Smooth muscle cell (in vitro differentiated cells): Measurements from ENCODE around the gene NOL4L. TPM values are rescaled to one million over a fixed set of nuclear protein-coding genes. Genes with fewer than 3 reads are reported as not detected.

Experiments
- DNase-seq: peaks from one replicate; lab custom pipeline; 2025; ENCODE audit not compliant: unreplicated experiment; lab: John Stamatoyannopoulos, UW
- H2AFZ ChIP-seq: fragments of 200-600 bp; sonication (generic); 2 replicates; pipeline ENCODE4 v1.6.0; 2016; ENCODE audit warnings: antibody characterized with exemption, low read depth, mild to moderate bottlenecking
- H3F3A ChIP-seq: fragments of 200-600 bp; sonication (generic); 2 replicates; pipeline ENCODE4 v1.6.0; 2017; ENCODE audit warnings: antibody characterized with exemption, low read depth
- H3K27ac ChIP-seq: fragments of 200-600 bp; sonication (generic); 2 replicates; pipeline ENCODE4 v1.5.1; 2016; ENCODE audit warnings: low read depth, mild to moderate bottlenecking
- H3K27me3 ChIP-seq: fragments of 200-600 bp; sonication (generic); 2 replicates; pipeline ENCODE4 v1.6.1; 2016; ENCODE audit warnings: low read depth, mild to moderate bottlenecking
- H3K36me3 ChIP-seq: fragments of 200-600 bp; sonication (generic); 2 replicates; pipeline ENCODE4 v1.5.1; 2016; ENCODE audit warnings: low read depth
- H3K4me1 ChIP-seq: fragments of 200-600 bp; sonication (generic); 2 replicates; pipeline ENCODE4 v1.5.1; 2016; ENCODE audit warnings: low read depth
- H3K4me2 ChIP-seq: fragments of 200-600 bp; sonication (generic); 2 replicates; pipeline ENCODE4 v1.6.0; 2016; ENCODE audit warnings: mild to moderate bottlenecking
- H3K4me3 ChIP-seq: fragments of 200-600 bp; sonication (generic); 2 replicates; pipeline ENCODE4 v1.5.1; 2016; ENCODE audit warnings: mild to moderate bottlenecking
- H3K79me2 ChIP-seq: fragments of 200-600 bp; sonication (generic); 2 replicates; pipeline ENCODE4 v1.6.0; 2016; ENCODE audit warnings: low read depth, mild to moderate bottlenecking
- H3K9ac ChIP-seq: fragments of 200-600 bp; sonication (generic); 2 replicates; pipeline ENCODE4 v1.6.0; 2016; ENCODE audit warnings: low read depth
- H3K9me3 ChIP-seq: fragments of 200-600 bp; sonication (generic); replicated peaks from 2 replicates; pipeline ENCODE4 v1.5.1; 2016; ENCODE audit warnings: low read depth
- H4K20me1 ChIP-seq: fragments of 200-600 bp; sonication (generic); 2 replicates; pipeline ENCODE4 v1.6.0; 2016; ENCODE audit warnings: low read depth
- WGBS: methylation state at CpG from one replicate; pipeline ENCODE4 v1.1.7; 2016; ENCODE audit warnings: low lambda C conversion rate; 5-methylcytosine and 5-hydroxymethylcytosine counted together
- polyA plus RNA-seq: library from polyadenylated mRNA; unstranded; fragments of >200 nt; fragmentation: Nextera tagmentation; extraction: Ambion mirVana; gene quantifications from 2 replicates; pipeline ENCODE4 v1.2.1, GENCODE V29; 2016
- total RNA-seq: library from RNA; depleted of rRNA; stranded (reverse); fragments of >200 nt; gene quantifications from 2 replicates; pipeline ENCODE4 v1.2.3, GENCODE V29; 2014
- TF ChIP-seq, protein P1 (sequence below): fragments of 200-600 bp; sonication (generic); IDR thresholded peaks from 2 replicates; pipeline ENCODE4 v1.5.1; 2017; ENCODE audit warnings: borderline replicate concordance, mild to moderate bottlenecking, antibody characterized with exemption; ENCODE audit not compliant: insufficient read depth, poor library complexity, severe bottlenecking

Gene NOL4L
- total and polyA plus RNA-seq, 2 experiments from 2014 or later = 26.0 to 26.2 TPM

DNA sequence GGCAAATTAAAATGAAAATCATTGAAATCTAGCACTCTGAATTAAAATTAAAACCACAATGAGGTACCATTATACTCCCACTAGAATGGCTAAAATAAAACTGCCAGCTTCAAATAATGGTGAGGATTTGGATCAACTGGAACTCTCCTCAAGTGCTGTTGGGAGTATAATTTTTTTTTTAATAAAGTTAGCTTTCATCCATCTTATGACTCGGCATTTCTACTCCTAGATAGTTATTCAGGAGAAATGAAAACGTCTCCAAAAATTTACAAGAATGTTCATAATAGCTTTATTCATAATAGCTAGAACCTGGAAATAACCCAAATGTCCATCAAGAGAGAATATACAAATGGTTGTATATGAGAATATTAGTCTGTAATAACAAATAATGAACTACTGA is 163.8 kb downstream of the NOL4L start:
- H3K4me3 ChIP-seq = no peak overlapping the region
- H4K20me1 ChIP-seq = peaks cover 97% of the 10 kb centered on the region
- 58% methylated on average over 2 of the region's 2 CpGs for WGBS
- H3K9me3 ChIP-seq = no peaks in the 10 kb centered on the region
- no peak overlapping the region for H3K27ac ChIP-seq
- no peaks in the 10 kb centered on the region for H3K4me1 ChIP-seq
- no peaks in the 10 kb centered on the region for H3F3A ChIP-seq
- no peak overlapping the region for H2AFZ ChIP-seq
- H3K36me3 ChIP-seq = no peaks in the 10 kb centered on the region
- DNase-seq = no peak
- H3K79me2 ChIP-seq = peaks cover 94% of the 10 kb centered on the region
- no peak overlapping the region for H3K9ac ChIP-seq
- TF ChIP-seq, protein P1, sequence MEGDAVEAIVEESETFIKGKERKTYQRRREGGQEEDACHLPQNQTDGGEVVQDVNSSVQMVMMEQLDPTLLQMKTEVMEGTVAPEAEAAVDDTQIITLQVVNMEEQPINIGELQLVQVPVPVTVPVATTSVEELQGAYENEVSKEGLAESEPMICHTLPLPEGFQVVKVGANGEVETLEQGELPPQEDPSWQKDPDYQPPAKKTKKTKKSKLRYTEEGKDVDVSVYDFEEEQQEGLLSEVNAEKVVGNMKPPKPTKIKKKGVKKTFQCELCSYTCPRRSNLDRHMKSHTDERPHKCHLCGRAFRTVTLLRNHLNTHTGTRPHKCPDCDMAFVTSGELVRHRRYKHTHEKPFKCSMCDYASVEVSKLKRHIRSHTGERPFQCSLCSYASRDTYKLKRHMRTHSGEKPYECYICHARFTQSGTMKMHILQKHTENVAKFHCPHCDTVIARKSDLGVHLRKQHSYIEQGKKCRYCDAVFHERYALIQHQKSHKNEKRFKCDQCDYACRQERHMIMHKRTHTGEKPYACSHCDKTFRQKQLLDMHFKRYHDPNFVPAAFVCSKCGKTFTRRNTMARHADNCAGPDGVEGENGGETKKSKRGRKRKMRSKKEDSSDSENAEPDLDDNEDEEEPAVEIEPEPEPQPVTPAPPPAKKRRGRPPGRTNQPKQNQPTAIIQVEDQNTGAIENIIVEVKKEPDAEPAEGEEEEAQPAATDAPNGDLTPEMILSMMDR = no peak
- H3K4me2 ChIP-seq = no peak overlapping the region
- H3K27me3 ChIP-seq = no peaks in the 10 kb centered on the region

DNA sequence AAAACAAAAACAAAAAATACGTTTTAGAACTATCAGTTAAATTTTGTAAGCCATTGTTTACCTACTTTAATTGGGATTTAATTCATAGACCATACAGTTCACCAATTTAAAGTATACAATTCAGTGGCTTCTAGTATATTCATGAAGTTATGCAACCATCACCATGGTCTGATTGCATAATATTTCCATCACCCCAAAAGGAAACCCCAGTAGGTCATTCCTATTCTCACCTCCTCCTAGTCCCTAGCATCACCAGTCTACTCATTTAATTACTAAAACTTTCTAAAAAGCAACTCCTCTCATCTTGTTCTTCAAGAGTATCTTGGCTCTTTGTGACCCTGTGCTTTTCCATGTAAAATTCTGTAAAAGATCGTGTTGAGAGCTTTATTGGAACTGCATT is 166.8 kb downstream of the NOL4L start:
- Histone ChIP-seq H4K20me1 (peaks cover 97% of the 10 kb centered on the region), H3K9ac (no peak overlapping the region), H3K36me3 (no peaks in the 10 kb centered on the region), H2AFZ (no peak overlapping the region), H3K27me3 (no peaks in the 10 kb centered on the region), H3K27ac (no peak overlapping the region), H3F3A (peaks cover 4% of the 10 kb centered on the region), H3K9me3 (no peaks in the 10 kb centered on the region), H3K4me3 (no peak overlapping the region), H3K4me1 (no peaks in the 10 kb centered on the region), H3K4me2 (no peak overlapping the region), H3K79me2 (peaks cover 87% of the 10 kb centered on the region)
- DNase-seq = no peak
- TF ChIP-seq, protein P1 = no peak
- 95% methylated on average over 2 of the region's 2 CpGs for WGBS

- Histone ChIP-seq H3K9ac (no peak overlapping the region), H3K9me3 (no peaks in the 10 kb centered on the region), H3K27ac (no peak overlapping the region), H3K4me2 (no peak overlapping the region), H2AFZ (no peak overlapping the region), H4K20me1 (peaks cover 98% of the 10 kb centered on the region), H3K4me3 (no peak overlapping the region), H3K4me1 (no peaks in the 10 kb centered on the region), H3F3A (peaks cover 4% of the 10 kb centered on the region), H3K36me3 (no peaks in the 10 kb centered on the region), H3K79me2 (peaks cover 89% of the 10 kb centered on the region), H3K27me3 (no peaks in the 10 kb centered on the region)
- TF ChIP-seq, protein P1 = no peak
- DNase-seq = no peak
- WGBS = 89% methylated on average over 2 of the region's 2 CpGs
These were observed 168.9 kb downstream of the NOL4L start for GRCh38 chr20:32416206-32416605.

DNA sequence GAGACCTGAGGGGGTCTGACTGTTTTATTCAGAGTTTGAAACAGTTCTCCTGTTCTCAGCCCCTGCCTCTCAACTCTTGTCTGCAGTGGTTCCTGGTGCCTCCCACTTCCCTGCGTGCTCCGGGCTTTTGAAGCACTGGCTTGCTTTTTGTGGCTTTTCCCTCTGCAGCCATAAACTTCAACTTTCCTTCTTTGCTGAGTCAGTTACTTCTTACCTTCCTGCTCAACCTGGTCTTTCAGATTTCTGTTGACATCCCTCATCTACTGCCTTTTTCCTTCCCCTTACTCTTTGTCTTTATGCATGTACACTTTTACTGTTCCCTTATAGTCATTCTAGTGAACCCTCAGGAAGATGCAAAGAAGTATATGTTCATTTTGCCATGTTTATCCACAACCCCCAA is 169.6 kb downstream of the NOL4L start:
- H3K79me2 ChIP-seq = peaks cover 88% of the 10 kb centered on the region
- DNase-seq = no peak
- no peaks in the 10 kb centered on the region for H3K27me3 ChIP-seq
- WGBS = 49% methylated on average over 2 of the region's 2 CpGs
- TF ChIP-seq, protein P1 = no peak
- H3K9ac ChIP-seq = no peak overlapping the region
- peak overlapping the region; percentile 6 for H3K4me2 ChIP-seq
- H3K9me3 ChIP-seq = no peaks in the 10 kb centered on the region
- H4K20me1 ChIP-seq = peaks cover 95% of the 10 kb centered on the region
- H2AFZ ChIP-seq = no peak overlapping the region
- no peak overlapping the region for H3K27ac ChIP-seq
- H3K36me3 ChIP-seq = no peaks in the 10 kb centered on the region
- no peaks in the 10 kb centered on the region for H3K4me1 ChIP-seq
- H3K4me3 ChIP-seq = no peak overlapping the region
- H3F3A ChIP-seq = peaks cover 4% of the 10 kb centered on the region
